ENCODE data around the gene COL4A3.

COL4A3 gene

DNA sequence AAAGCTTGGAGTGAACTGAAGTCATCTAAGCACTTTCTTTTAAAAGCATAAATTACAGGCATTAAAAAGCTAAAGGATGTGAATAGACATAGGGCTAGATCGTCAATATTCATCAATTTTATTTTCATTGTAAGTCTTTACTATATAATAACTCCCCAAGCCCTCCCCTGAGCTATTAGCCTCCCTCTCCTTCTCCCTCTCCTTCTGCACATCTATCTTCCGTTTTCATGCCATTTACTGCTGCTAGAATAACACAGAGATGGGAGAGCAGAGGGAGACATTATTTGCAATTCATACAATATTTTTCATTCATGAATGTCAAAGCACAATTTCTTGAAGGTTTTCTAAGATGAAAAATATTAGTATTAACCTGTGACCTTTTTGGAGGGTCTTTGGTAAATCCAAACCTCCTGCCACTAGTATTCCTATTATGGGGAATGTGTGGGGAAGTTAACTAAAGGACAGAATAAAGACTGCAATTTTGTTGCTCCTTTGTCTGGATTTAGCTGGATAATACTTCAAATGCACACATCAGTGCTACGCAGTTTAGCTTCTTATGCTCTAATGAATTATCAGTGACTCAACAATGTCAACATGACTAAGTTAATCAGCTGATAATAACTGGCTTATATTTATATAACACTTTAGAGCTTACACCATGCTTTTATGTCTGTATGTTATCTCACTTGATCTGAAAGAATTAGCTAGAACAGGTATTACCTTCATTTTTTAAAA is 132.4 kb downstream of the COL4A3 start:
- FAIRE-seq = no peak

DNA sequence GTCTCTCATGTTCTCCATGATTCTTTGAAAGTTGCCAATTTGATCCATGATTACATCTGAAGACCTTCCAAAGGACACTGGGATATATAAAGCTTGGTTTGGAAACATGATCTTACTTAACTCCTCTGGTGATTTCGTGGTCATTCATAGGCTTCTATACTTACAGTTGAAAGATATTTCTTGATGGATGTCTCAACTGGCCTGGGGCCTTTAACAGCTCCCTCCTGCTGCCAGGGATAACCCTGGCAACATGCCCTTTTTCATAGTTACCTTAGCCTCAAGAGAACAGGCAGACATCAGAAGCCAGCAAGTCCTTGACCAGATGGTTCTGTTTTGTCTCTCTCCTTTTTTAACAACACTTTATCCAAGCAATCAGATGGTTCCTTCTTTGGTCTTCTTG is 137.1 kb downstream of the COL4A3 start:
- FAIRE-seq = no peak

- FAIRE-seq = no peak
Measured at GRCh38 chr2:227308784-227309183, 144.4 kb downstream of the COL4A3 start.

DNA sequence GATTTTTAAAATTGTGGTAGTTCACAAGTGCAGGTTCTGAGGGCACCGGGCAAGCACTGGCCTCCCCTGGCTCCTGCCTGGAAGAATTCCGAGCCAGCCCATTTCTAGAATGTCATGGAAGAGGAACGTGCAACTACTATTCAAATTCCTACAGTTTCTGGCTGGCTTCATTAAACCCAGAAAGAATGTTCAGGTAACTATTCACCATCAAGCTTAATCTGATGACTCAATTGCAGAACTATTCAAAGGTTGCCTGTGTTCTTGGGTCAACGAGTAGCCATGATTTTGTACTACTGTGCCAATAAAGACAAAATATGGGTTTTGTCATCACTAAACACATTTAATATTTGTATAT is 146.3 kb downstream of the COL4A3 start:
- no peak for FAIRE-seq

- no peak for FAIRE-seq
Measured at GRCh38 chr2:227311861-227312506, 147.6 kb downstream of the COL4A3 start.

- no peak for FAIRE-seq
Measured at GRCh38 chr2:227312579-227312978, 148.2 kb downstream of the COL4A3 start.

DNA sequence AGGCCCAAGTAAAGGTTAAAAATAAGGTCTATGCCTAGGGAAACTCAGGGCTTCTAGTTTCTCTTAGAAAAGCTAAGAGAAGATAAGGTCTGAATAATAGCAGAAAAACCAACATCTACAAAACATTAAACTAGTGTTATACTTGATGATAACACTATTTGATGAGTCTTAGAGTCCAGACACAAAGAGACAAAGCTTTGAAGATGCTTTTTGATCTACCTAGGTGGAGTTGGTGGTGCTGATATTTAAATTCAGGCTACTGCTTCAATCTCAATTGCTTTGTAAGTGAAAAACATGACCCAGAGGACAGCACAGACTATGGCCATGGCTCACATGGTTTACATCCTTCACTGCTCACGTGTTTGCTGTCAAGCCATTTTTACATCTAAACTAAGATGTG is 148.9 kb downstream of the COL4A3 start:
- FAIRE-seq = no peak

GRCh38 chr2:227317834-227318233 is 153.4 kb downstream of the COL4A3 start:
- no peak for FAIRE-seq

DNA sequence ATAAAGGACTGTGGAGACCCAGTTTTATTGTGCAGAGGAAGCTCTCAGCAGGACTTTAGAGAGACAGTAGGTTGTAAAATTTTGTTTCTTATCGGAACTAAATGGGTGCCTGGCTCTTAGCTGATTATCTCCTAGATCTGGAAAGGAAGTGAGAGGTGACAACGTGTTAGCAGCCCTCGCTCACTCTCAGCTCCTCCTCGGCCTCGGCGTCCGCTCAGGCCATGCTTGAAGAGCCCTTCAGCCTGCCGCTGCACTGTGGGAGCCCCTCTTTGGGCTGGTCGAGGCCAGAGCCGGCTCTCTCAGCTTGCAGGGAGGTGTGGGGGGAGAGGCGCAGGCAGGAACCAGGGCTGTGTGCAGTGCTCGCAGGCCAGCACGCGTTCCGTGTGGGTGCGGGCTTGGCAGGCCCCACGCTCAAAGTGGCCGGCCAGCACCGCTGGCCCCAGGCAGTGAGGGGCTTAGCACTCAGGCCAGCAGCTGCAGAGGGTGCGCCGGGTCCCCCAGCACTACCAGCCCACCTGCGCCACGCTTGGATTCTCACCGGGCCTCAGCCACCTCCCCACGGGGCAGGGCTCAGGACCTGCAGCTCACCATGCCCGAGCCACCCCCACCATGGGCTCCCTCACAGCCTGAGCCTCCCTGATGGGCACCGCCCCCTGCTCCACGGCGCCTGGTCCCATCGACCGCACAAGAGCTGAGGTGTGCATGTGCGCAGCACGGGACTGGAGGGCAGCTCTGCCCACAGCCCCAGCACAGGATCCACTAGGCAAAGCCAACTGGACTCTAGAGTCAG is 156.1 kb downstream of the COL4A3 start:
- no peak for FAIRE-seq

GRCh38 chr2:227322530-227323205 is 158.2 kb downstream of the COL4A3 start:
- FAIRE-seq = no peak

GRCh38 chr2:227323818-227324217 is 159.4 kb downstream of the COL4A3 start:
- FAIRE-seq = no peak

GRCh38 chr2:227324642-227324994 is 160.2 kb downstream of the COL4A3 start:
- FAIRE-seq = no peak

GRCh38 chr2:227324995-227325838 is 160.8 kb downstream of the COL4A3 start, which contains the start of gene MFF:
TSS of gene MFF (plus strand) at chr2:227325251. CDS start at chr2:227330666, 5,415 bp downstream.
- FAIRE-seq = peak; percentile 68

- no peak for FAIRE-seq
Measured at GRCh38 chr2:227325839-227326195, 161.4 kb downstream of the COL4A3 start.

- FAIRE-seq = no peak
Measured at GRCh38 chr2:227326783-227327182, 162.4 kb downstream of the COL4A3 start.

DNA sequence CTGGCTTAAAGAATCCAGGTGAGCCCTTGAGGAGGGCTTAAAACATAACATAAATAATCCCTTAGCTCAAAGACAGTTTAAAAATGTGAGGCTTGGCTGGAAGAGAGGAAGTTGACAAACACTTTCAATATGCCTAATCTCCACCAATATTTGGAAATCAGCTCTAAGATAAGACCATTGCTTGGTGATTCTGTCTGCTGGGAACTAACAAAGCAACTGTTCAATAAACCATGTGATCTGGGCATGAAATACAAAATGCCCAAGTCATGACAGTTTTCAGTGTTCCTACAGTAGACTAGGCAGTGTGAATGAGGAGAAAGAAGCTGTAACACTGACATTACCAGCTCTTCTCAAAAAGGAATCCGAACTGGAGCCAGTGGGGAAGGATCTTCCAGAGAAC is 171.3 kb downstream of the COL4A3 start:
- FAIRE-seq = no peak

DNA sequence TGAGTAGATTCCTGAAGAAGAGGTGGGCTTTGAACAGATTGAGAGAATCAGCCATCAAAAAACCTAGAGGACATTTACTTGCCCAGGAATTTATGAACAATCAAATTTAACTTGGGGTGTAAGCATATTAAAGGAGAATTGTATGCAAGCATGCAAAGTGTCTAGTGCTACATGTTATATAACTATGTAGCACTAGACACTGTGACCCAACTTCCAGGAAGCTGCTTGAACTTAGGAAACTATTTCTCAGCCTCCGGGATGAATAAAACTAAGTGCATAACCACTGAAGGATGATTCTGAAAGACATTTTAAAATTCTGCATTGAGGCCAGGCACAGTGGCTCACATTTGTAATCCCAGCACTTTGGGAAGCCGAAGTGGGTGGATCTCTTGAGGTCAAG is 173.0 kb downstream of the COL4A3 start:
- no peak for FAIRE-seq

- no peak for FAIRE-seq
Measured at GRCh38 chr2:227339098-227339599, 174.7 kb downstream of the COL4A3 start.

- no peak for FAIRE-seq
Measured at GRCh38 chr2:227340106-227340505, 175.7 kb downstream of the COL4A3 start.

DNA sequence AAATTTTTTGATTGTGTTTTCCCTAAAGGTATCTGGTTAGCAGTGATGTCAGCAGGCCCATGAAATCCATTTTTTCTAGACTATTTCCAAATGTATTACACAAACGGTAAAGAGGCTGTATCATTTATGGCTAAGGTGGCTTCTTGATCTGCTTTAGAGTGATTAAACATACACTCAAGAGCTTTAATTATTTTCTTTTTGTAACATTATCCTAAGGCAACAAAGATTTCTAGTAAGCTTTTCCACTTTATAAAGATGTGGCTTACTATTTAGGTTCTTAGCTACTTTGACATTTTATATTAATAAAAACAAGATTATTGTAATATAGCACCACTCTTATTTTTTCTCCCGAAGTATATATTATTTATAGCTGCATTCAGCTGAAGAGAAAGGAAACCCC is 177.1 kb downstream of the COL4A3 start:
- no peak for FAIRE-seq

GRCh38 chr2:227344231-227344630 is 179.8 kb downstream of the COL4A3 start:
- FAIRE-seq = no peak

GRCh38 chr2:227347117-227347516 is 182.7 kb downstream of the COL4A3 start:
- FAIRE-seq = no peak

Data from endometrium (tissue), 2 donors.